ENCODE results near the gene TEAD1.

The TEAD1 gene

DNA sequence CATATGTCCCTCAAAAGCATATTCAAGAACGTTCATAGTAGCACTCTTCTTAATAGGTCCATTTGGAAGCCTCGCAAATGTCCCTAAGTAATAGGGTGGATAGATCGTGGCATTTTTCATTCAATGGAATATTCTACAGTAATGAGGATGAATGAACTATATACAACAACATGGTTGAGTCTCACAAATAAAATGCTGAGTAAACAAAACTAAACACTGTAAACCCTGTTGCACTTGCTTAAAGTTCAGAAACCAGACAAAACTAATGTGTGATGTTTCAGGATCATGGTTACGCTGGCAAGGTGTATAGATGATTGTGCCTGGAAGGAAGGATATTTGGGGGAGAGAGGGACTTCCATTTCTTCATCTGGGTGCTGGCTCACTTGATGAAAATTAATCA lies 244.4 kb downstream of the TEAD1 start:
- TF ChIP-seq EZH2phosphoT487 (IDR thresholded peaks at IDR 0.05; ENCODE audit: low read length) (no peak), EZH2 (optimal IDR thresholded peaks at IDR 0.05; ENCODE audit: low read depth, low read length) (no peak)
- TF ChIP-seq, protein P1, sequence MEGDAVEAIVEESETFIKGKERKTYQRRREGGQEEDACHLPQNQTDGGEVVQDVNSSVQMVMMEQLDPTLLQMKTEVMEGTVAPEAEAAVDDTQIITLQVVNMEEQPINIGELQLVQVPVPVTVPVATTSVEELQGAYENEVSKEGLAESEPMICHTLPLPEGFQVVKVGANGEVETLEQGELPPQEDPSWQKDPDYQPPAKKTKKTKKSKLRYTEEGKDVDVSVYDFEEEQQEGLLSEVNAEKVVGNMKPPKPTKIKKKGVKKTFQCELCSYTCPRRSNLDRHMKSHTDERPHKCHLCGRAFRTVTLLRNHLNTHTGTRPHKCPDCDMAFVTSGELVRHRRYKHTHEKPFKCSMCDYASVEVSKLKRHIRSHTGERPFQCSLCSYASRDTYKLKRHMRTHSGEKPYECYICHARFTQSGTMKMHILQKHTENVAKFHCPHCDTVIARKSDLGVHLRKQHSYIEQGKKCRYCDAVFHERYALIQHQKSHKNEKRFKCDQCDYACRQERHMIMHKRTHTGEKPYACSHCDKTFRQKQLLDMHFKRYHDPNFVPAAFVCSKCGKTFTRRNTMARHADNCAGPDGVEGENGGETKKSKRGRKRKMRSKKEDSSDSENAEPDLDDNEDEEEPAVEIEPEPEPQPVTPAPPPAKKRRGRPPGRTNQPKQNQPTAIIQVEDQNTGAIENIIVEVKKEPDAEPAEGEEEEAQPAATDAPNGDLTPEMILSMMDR (IDR thresholded peaks at IDR 0.05; ENCODE audit: low read length), result no peak
- no peak overlapping the region for H3K27ac ChIP-seq (ENCODE audit: low read length)
- no peaks in the 10 kb centered on the region for H3K4me1 ChIP-seq (ENCODE audit: low read length)
- H3K36me3 ChIP-seq (replicated peaks; ENCODE audit: insufficient read depth, low read length), result no peaks in the 10 kb centered on the region
- H3K4me2 ChIP-seq (ENCODE audit: low read depth, low read length), result no peak overlapping the region
- H3K4me3 ChIP-seq (ENCODE audit: low read length), result no peak overlapping the region
- no peak overlapping the region for H3K9ac ChIP-seq (ENCODE audit: low read length)
- no peaks in the 10 kb centered on the region for H4K20me1 ChIP-seq (ENCODE audit: insufficient read depth, low read length)
- no peak for DNase-seq
- no peaks in the 10 kb centered on the region for H3K79me2 ChIP-seq (ENCODE audit: low read length)
- H3K9me2 ChIP-seq (replicated peaks; ENCODE audit: insufficient read depth, low read length), result no peaks in the 10 kb centered on the region
- no peak overlapping the region for H2AFZ ChIP-seq (ENCODE audit: low read length)
- no peaks in the 10 kb centered on the region for H3F3A ChIP-seq (ENCODE audit: insufficient read depth, low read length)
- no peaks in the 10 kb centered on the region for H3K27me3 ChIP-seq (replicated peaks; ENCODE audit: insufficient read depth, low read length)
- no peaks in the 10 kb centered on the region for H3K9me3 ChIP-seq (replicated peaks; ENCODE audit: insufficient read depth, low read length)

DNA sequence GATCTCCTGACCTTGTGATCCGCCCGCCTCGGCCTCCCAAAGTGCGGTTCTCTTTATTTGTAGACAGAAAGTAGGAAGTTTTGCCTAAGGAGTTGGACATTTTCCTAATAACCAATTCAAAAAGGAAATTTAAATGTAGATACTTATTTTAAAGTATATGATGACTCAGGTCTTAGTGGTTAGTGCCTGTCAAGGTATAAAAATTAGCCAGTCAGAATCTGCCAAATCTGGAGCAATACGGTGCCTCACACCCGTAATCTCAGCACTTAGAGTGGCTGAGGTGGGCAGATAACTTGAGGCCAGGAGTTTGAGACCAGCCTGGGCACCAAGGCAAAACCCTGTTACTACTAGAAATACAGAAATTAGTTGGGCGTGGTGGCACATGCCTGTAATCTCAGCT lies 248.2 kb downstream of the TEAD1 start:
- Histone ChIP-seq H3K9ac (ENCODE audit: low read length) (no peak overlapping the region), H3K4me3 (ENCODE audit: low read length) (no peak overlapping the region), H3K27ac (ENCODE audit: low read length) (no peak overlapping the region), H3F3A (ENCODE audit: insufficient read depth, low read length) (no peaks in the 10 kb centered on the region), H3K9me2 (replicated peaks; ENCODE audit: insufficient read depth, low read length) (no peaks in the 10 kb centered on the region), H3K36me3 (replicated peaks; ENCODE audit: insufficient read depth, low read length) (no peaks in the 10 kb centered on the region; the same call in 1 of the 2 replicates), H3K9me3 (replicated peaks; ENCODE audit: insufficient read depth, low read length) (no peaks in the 10 kb centered on the region), H4K20me1 (ENCODE audit: insufficient read depth, low read length) (no peaks in the 10 kb centered on the region), H2AFZ (ENCODE audit: low read length) (no peak overlapping the region), H3K79me2 (ENCODE audit: low read length) (no peaks in the 10 kb centered on the region), H3K4me1 (ENCODE audit: low read length) (no peaks in the 10 kb centered on the region), H3K27me3 (replicated peaks; ENCODE audit: insufficient read depth, low read length) (no peaks in the 10 kb centered on the region), H3K4me2 (ENCODE audit: low read depth, low read length) (no peak overlapping the region)
- TF ChIP-seq, protein P1 (IDR thresholded peaks at IDR 0.05; ENCODE audit: low read length), result no peak
- TF ChIP-seq EZH2 (optimal IDR thresholded peaks at IDR 0.05; ENCODE audit: low read depth, low read length) (no peak), EZH2phosphoT487 (IDR thresholded peaks at IDR 0.05; ENCODE audit: low read length) (no peak)
- DNase-seq, result no peak

DNA sequence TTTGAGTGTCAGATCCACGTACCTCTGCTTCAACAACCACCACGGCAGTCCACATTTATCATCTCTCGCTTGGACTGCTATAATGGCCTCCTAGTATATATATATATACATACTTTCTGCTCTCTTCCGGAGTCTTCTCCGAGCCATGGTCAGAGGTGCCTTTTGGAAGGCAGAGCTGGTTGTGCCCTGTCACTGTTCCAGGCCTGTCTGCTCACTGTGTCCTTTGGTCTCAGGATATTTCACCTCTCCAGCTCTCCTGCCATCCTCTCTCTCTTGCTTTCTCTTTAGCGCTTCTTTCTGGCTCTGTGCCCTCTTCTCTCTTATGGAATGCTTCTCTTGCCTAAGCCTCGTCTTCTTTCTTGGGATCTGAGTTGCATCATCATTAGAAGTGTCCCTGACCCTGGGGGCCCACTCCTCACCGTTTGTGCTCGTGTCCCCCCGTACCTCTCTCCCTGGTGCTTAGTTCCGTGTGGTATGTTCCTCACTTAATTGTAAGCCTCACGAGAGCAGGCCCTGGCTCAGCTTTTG lies 248.8 kb downstream of the TEAD1 start:
- no peak overlapping the region for H3K4me2 ChIP-seq (ENCODE audit: low read depth, low read length)
- H3K36me3 ChIP-seq (replicated peaks; ENCODE audit: insufficient read depth, low read length), result no peaks in the 10 kb centered on the region; the same call in 1 of the 2 replicates
- H3K4me1 ChIP-seq (ENCODE audit: low read length), result no peaks in the 10 kb centered on the region
- H4K20me1 ChIP-seq (ENCODE audit: insufficient read depth, low read length), result no peaks in the 10 kb centered on the region
- H3K79me2 ChIP-seq (ENCODE audit: low read length), result no peaks in the 10 kb centered on the region
- H3K9me3 ChIP-seq (replicated peaks; ENCODE audit: insufficient read depth, low read length), result no peaks in the 10 kb centered on the region
- no peak for DNase-seq
- TF ChIP-seq EZH2phosphoT487 (IDR thresholded peaks at IDR 0.05; ENCODE audit: low read length), result no peak
- TF ChIP-seq, protein P1 (IDR thresholded peaks at IDR 0.05; ENCODE audit: low read length), result no peak
- TF ChIP-seq EZH2 (optimal IDR thresholded peaks at IDR 0.05; ENCODE audit: low read depth, low read length), result no peak
- H3K27me3 ChIP-seq (replicated peaks; ENCODE audit: insufficient read depth, low read length), result no peaks in the 10 kb centered on the region
- H3K9me2 ChIP-seq (replicated peaks; ENCODE audit: insufficient read depth, low read length), result no peaks in the 10 kb centered on the region
- no peaks in the 10 kb centered on the region for H3F3A ChIP-seq (ENCODE audit: insufficient read depth, low read length)
- no peak overlapping the region for H3K4me3 ChIP-seq (ENCODE audit: low read length)
- no peak overlapping the region for H2AFZ ChIP-seq (ENCODE audit: low read length)
- H3K9ac ChIP-seq (ENCODE audit: low read length), result no peak overlapping the region
- no peak overlapping the region for H3K27ac ChIP-seq (ENCODE audit: low read length)
